Heart left ventricle (tissue), 16 donors: ENCODE data around the gene IFT122. TPM values are rescaled to one million over a fixed set of nuclear protein-coding genes. Genes with fewer than 3 reads are reported as not detected.
"Not testable (repeated sequence)": the region's sequence is repeated elsewhere in the genome, so short reads cannot be mapped to it uniquely, and the experiment has no call there.

Experiments used
- ATAC-seq, 4 donors: fragments of 200-7000 bp; cut with Tn5 transposase; one replicate each; pipeline ENCODE4 v1.9.1; 2020 to 2022; ENCODE audit warnings: moderate library complexity in 4 of 4, mild to moderate bottlenecking in 3 of 4, moderate number of reproducible peaks in 1 of 4
- DNase-seq, 5 donors: peaks; one replicate each; pipeline ENCODE4 v3.0.0-alpha.2; 2020
- H3K27ac ChIP-seq, 12 donors: fragments of 200-600 bp; sonication (generic) in 4 of 12; one replicate each; pipeline versions ENCODE4 v1.5.0 to v1.8.0; 2016 to 2022; ENCODE audit warnings: mild to moderate bottlenecking in 2 of 12
- H3K27me3 ChIP-seq, 9 donors: fragments of 200-600 bp; sonication (generic) in 2 of 9; one replicate each; pipeline versions ENCODE4 v1.5.1 to v1.8.0; 2016 to 2022; ENCODE audit warnings: mild to moderate bottlenecking in 3 of 9
- H3K36me3 ChIP-seq, 9 donors: fragments of 200-600 bp; sonication (generic) in 2 of 9; one replicate each; pipeline versions ENCODE4 v1.5.0 to v1.8.0; 2018 to 2022; ENCODE audit warnings: mild to moderate bottlenecking in 2 of 9
- H3K4me1 ChIP-seq, 12 donors: fragments of 200-600 bp; sonication (generic) in 4 of 12; one replicate each; pipeline versions ENCODE4 v1.5.0 to v1.8.0; 2016 to 2022; ENCODE audit warnings: mild to moderate bottlenecking in 3 of 12
- H3K4me3 ChIP-seq, 12 donors: fragments of 200-600 bp; sonication (generic) in 4 of 12; one replicate each; pipeline versions ENCODE4 v1.5.0 to v1.8.0; 2017 to 2022; ENCODE audit warnings: mild to moderate bottlenecking in 9 of 12, moderate library complexity in 4 of 12
- H3K9me3 ChIP-seq, 12 donors: fragments of 200-600 bp; sonication (generic) in 4 of 12; one replicate each; pipeline versions ENCODE4 v1.5.0 to v1.8.0; 2016 to 2022; ENCODE audit warnings: mild to moderate bottlenecking in 1 of 12
- POLR2A ChIP-seq, 2 donors: fragments of 450-650 bp; IDR thresholded peaks; one replicate each; pipeline ENCODE4 v1.6.1; 2017; ENCODE audit warnings: antibody characterized with exemption in 2 of 2, mild to moderate bottlenecking in 2 of 2, moderate library complexity in 2 of 2
- WGBS, 4 donors: extraction: QIAGEN DNeasy Blood & Tissue Kit in 2 of 4; methylation state at CpG; one replicate each; pipeline versions ENCODE4 v1.1.5 to v1.1.7; 2013 to 2018; 5-methylcytosine and 5-hydroxymethylcytosine counted together
- intact Hi-C, 10 donors: fragments of 100-400 bp; cut with DNase I; formaldehyde crosslinking; loops; one replicate each; pipeline versions ENCODE4 v1.11.1 to v1.14.2; 2022
- polyA plus RNA-seq, 2 donors: library from polyadenylated mRNA; stranded (reverse); fragments of 200-250 nt; gene quantifications; one replicate each; pipeline ENCODE4 v1.2.3, GENCODE V29; 2013
- total RNA-seq, 9 donors: library from RNA; depleted of rRNA in 2 of 9; stranded (reverse); fragments of >200 nt in 2 of 9; fragmentation: NEBNext Ultra II Directional in 3 of 9; extraction: Animal tissue kit (Norgen Biotek cat#: 25700) in 3 of 9; gene quantifications; one replicate each; pipeline versions ENCODE4 v1.1.0 to v1.2.4, GENCODE V29; 2016 to 2023
- TF ChIP-seq, protein P1 (sequence below), 12 donors: fragments of 200-600 bp; sonication (generic) in 4 of 12; IDR thresholded peaks; one replicate each; pipeline versions ENCODE4 v1.5.0 to v1.8.0; 2018 to 2022; ENCODE audit warnings: antibody characterized with exemption in 12 of 12, mild to moderate bottlenecking in 5 of 12
- donor health status: ischemic (EF 13 %, LVEDD 7.1; RV severe dilation, severe dysfunction).
- donor health status: healthy with polysubstance abuse.
- donor health status: DM: no; HTN: yes; CAD: no.
- donor health status: DM: no; HTN: no; CAD: no.
- donor health status: ischemic (EF 25% LVEDD 6.9; RV normal size, moderate dysfunction).
- donor health status: ischemic (EF 25% LVEDD 5.7; RV mildly dilated, moderate dysfunction).
- donor health status: healthy.
- donor health status: DM: yes; HTN: yes; CAD: no.
- donor health status: ischemic (EF 35%, LVEDD 5.7; RV mildly dilated, moderate dysfunction).
- donor health status: nonischemic (EF 11% LVEDD 7.7; RV severe dilation, severe dysfunction).
- donor health status: DM: yes; HTN: yes; CAD: no.
- donor health status: PGD.
- donor health status: ischemic (EF 29% LVEDD 5.4; RV normal size, mild dysfunction).
- donor health status: nonischemic (EF 23%, LVEDD 6.1; RV moderate dilation, normal function).

Gene IFT122
- total and polyA plus RNA-seq, 11 donors, result 7.2 to 34.2 (median 16.6) TPM

DNA sequence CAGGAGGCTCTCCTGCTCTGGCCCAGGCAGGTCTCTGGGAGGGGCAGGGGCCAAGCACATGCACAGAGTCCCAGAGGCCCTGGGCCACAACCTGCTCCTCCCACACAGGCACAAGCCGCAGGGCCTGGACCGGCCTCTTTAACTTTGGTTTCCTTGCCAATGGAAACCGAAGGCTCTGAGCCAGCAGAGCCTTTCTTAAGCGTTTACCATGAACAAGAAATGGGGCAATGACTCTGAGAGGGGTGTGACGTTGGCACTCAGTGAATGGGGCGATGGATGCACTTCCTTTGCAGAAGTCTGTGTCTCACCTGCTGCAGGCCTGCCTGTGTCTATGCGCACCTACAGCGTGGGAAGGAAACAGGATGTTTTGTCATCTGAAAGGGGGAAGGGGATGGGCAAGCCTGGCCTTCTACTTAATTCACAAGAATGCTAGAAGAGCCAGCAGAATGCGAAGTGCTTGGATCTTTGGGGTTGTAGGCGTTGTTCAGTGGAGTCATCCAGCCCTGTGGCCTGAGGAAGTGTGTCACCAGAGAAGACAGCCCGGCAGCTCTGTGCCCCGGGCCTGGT lies 41.8 kb downstream of the IFT122 start:
- ATAC-seq (peak; percentile 52 to 82 (median 62)), DNase-seq (peak in 4 of 5 donors; percentile 46 to 72 (median 56))
- Histone ChIP-seq H3K36me3 (peaks cover 0 to 59% (median 35%) of the 10 kb centered on the region in 9 donors), H3K27ac (peak overlapping the region in 11 of 12 donors; percentile 40 to 72 (median 63)), H3K27me3 (no peaks in the 10 kb centered on the region), H3K9me3 (no peaks in the 10 kb centered on the region), H3K4me1 (peaks cover 0 to 44% (median 30%) of the 10 kb centered on the region in 12 donors), H3K4me3 (no peak overlapping the region)
- TF ChIP-seq, protein P1, sequence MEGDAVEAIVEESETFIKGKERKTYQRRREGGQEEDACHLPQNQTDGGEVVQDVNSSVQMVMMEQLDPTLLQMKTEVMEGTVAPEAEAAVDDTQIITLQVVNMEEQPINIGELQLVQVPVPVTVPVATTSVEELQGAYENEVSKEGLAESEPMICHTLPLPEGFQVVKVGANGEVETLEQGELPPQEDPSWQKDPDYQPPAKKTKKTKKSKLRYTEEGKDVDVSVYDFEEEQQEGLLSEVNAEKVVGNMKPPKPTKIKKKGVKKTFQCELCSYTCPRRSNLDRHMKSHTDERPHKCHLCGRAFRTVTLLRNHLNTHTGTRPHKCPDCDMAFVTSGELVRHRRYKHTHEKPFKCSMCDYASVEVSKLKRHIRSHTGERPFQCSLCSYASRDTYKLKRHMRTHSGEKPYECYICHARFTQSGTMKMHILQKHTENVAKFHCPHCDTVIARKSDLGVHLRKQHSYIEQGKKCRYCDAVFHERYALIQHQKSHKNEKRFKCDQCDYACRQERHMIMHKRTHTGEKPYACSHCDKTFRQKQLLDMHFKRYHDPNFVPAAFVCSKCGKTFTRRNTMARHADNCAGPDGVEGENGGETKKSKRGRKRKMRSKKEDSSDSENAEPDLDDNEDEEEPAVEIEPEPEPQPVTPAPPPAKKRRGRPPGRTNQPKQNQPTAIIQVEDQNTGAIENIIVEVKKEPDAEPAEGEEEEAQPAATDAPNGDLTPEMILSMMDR (IDR thresholded peaks at IDR 0.05), result no peak
- TF ChIP-seq POLR2A (IDR thresholded peaks at IDR 0.05), result no peak
- intact Hi-C loops, result loop anchor here in 4 of 10 donors (5.0 to 10.0 kb wide), 3 partner anchors 40 to 453 kb away; partner anchors contain the start of gene IFT122 (in 1 of the 4)
- 37 to 64% (median 51%) methylated on average over 11 to 12 of the region's 12 CpGs for WGBS, 4 donors

DNA sequence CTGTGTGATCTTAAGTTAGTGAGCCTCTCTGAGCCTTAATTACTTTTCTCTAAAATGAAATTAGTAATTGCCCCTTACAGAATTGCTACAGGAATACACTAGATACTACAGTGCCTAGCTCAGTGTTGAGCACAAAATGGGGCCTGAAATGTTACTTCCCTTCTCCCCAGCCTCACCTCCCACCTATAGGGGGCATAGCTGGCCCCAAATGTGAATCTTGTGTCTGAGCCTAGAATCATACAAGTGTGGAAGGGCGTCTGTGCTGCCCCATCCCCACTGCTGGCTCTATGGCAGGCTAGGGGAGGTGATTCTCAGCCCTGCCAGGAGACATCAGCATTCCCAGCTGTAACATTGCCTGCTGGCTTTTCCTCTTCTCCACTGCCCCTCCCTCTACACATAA lies 42.7 kb downstream of the IFT122 start:
- peaks cover 0 to 51% (median 31%) of the 10 kb centered on the region in 12 donors for H3K4me1 ChIP-seq
- TF ChIP-seq, protein P1 (IDR thresholded peaks at IDR 0.05), result peak in 3 of 12 donors; percentile 9 to 14 (median 10)
- no peak for TF ChIP-seq POLR2A (IDR thresholded peaks at IDR 0.05)
- intact Hi-C loops, result loop anchor here in 4 of 10 donors (5.0 to 10.0 kb wide), 3 partner anchors 40 to 452 kb away; partner anchors contain the start of gene IFT122 (in 1 of the 4)
- DNase-seq (no peak), ATAC-seq (no peak)
- 82 to 100% (median 85%) methylated on average over 1 of the region's 1 CpG for whole genome bisulfite sequencing, 4 donors
- no peaks in the 10 kb centered on the region for H3K27me3 ChIP-seq
- H3K36me3 ChIP-seq, result peaks cover 0 to 51% (median 26%) of the 10 kb centered on the region in 9 donors
- no peak overlapping the region for H3K4me3 ChIP-seq
- no peaks in the 10 kb centered on the region for H3K9me3 ChIP-seq
- H3K27ac ChIP-seq, result peak overlapping the region in 11 of 12 donors; percentile 40 to 72 (median 63)

DNA sequence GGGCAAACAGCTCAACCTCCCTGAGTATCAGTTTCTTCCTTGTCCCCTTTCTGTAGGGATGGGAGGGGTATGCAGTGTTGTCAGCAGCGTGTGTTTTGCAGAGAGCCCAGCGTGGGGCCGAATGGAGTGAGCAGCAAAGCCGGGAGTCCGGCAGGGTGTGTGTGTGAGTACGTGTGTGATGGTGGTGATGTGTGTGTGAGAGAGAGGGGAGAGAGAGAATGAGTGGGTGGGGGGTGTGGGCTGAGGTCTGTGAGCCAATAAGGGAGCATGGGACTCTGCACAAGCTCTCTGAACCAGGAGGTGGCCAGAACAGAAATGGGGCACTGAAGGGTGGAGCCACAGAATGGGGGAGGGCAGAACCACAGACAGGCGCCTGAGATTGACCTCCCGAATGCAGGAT lies 43.8 kb downstream of the IFT122 start:
- H3K4me3 ChIP-seq, result no peak overlapping the region
- WGBS, 4 donors, result 86 to 93% (median 90%) methylated on average over 8 of the region's 8 CpGs
- TF ChIP-seq, protein P1 (IDR thresholded peaks at IDR 0.05), result no peak
- TF ChIP-seq POLR2A (IDR thresholded peaks at IDR 0.05), result no peak
- intact Hi-C loops, result loop anchor here in 4 of 10 donors (5.0 to 10.0 kb wide), 3 partner anchors 42 to 451 kb away; partner anchors contain the start of gene IFT122 (in 1 of the 4)
- DNase-seq (no peak), ATAC-seq (no peak)
- no peaks in the 10 kb centered on the region for H3K27me3 ChIP-seq
- H3K4me1 ChIP-seq, result peaks cover 0 to 51% (median 31%) of the 10 kb centered on the region in 12 donors
- no peaks in the 10 kb centered on the region for H3K9me3 ChIP-seq
- no peak overlapping the region for H3K27ac ChIP-seq
- H3K36me3 ChIP-seq, result peaks cover 0 to 41% (median 17%) of the 10 kb centered on the region in 9 donors

DNA sequence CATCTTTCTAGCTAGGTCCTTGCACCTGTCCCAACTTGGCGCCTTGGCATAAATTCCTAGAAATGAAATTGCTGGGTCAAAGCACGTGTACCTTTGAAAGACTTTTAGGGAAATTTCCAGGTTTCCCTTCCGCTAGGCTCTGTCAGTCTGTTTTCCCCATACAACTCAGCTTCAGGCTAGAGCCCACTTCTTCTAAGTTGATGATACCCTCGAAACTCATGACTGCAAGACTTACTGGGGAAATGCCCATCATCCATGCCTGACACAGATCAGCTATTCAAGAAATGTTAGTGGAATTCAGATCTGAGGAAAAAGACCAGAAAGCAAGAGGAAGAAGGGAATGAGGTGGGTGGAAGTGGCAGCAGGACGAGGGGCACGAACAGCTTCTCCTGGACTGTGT lies 45.1 kb downstream of the IFT122 start:
- WGBS, 4 donors, result 90 to 98% (median 94%) methylated on average over 6 of the region's 6 CpGs
- not testable (repeated sequence) for H3K9me3 ChIP-seq, DNase-seq, H3K4me3 ChIP-seq, H3K27me3 ChIP-seq, ATAC-seq
- Histone ChIP-seq H3K27ac (peak overlapping the region in 10 of 12 donors; percentile 31 to 87 (median 50)), H3K36me3 (peaks cover 0 to 31% (median 6%) of the 10 kb centered on the region in 9 donors), H3K4me1 (peaks cover 0 to 57% (median 33%) of the 10 kb centered on the region in 12 donors)
- intact Hi-C loops, result loop anchor here in 3 of 10 donors (10.0 kb wide), 2 partner anchors 100 to 450 kb away; no protein-coding TSS in a partner anchor
